HG03439 (cell line): ENCODE measurements around the gene OR51E1.

Experiments
- ATAC-seq: cut with Tn5 transposase; IDR thresholded peaks from one replicate; pipeline ENCODE4 v1.9.1; 2021; ENCODE audit warnings: mild to moderate bottlenecking, moderate library complexity; ENCODE audit not compliant: unreplicated experiment

The OR51E1 gene

GRCh38 chr11:4647766-4648165 lies 4.0 kb downstream of the OR51E1 start:
- ATAC-seq, result no peak

GRCh38 chr11:4654635-4655369 lies 11.0 kb downstream of the OR51E1 start:
- ATAC-seq, result no peak

- ATAC-seq, result no peak
Observed at GRCh38 chr11:4658629-4659445, 15.1 kb downstream of the OR51E1 start.

- no peak for ATAC-seq
Observed at GRCh38 chr11:4662876-4663275, 19.1 kb downstream of the OR51E1 start.

GRCh38 chr11:4664183-4664582 lies 20.4 kb downstream of the OR51E1 start:
- no peak for ATAC-seq

- ATAC-seq, result no peak
Observed at GRCh38 chr11:4664786-4665185, 21.0 kb downstream of the OR51E1 start.

- no peak for ATAC-seq
Observed at GRCh38 chr11:4665424-4665823, 21.6 kb downstream of the OR51E1 start.

- ATAC-seq, result no peak
Observed at GRCh38 chr11:4671741-4672140, 28.0 kb downstream of the OR51E1 start.

- no peak for ATAC-seq
Observed at GRCh38 chr11:4672470-4672869, 28.7 kb downstream of the OR51E1 start.

- no peak for ATAC-seq
Observed at GRCh38 chr11:4673781-4674180, 30.0 kb downstream of the OR51E1 start.

GRCh38 chr11:4677948-4678347 lies 34.2 kb downstream of the OR51E1 start:
- no peak for ATAC-seq

GRCh38 chr11:4680341-4680740 lies 36.6 kb downstream of the OR51E1 start:
- ATAC-seq, result no peak

GRCh38 chr11:4682623-4683419 lies 39.0 kb downstream of the OR51E1 start:
- ATAC-seq, result no peak

GRCh38 chr11:4684631-4685285 lies 41.0 kb downstream of the OR51E1 start:
- ATAC-seq, result no peak

GRCh38 chr11:4695442-4695841 lies 51.7 kb downstream of the OR51E1 start:
- no peak for ATAC-seq

- ATAC-seq, result no peak
Observed at GRCh38 chr11:4697585-4697984, 53.8 kb downstream of the OR51E1 start, which contains the start of gene OR51E2. TSS of gene OR51E2 (minus strand) at chr11:4697853. CDS start at chr11:4682711, 15,142 bp downstream.

GRCh38 chr11:4699697-4700435 lies 56.1 kb downstream of the OR51E1 start:
- ATAC-seq, result peak; percentile 97

GRCh38 chr11:4700436-4700820 lies 56.6 kb downstream of the OR51E1 start:
- ATAC-seq, result no peak

- no peak for ATAC-seq
Observed at GRCh38 chr11:4704054-4704789, 60.4 kb downstream of the OR51E1 start, which contains the start of gene MMP26. TSS of gene MMP26 (plus strand) at chr11:4704784.
